ENCODE data around the gene PARD6B. TPM values are rescaled to one million over a fixed set of nuclear protein-coding genes. Genes with fewer than 3 reads are reported as not detected.

PARD6B gene
- polyA plus RNA-seq, 1 donor from 2014 or later, result 5.9 TPM

DNA sequence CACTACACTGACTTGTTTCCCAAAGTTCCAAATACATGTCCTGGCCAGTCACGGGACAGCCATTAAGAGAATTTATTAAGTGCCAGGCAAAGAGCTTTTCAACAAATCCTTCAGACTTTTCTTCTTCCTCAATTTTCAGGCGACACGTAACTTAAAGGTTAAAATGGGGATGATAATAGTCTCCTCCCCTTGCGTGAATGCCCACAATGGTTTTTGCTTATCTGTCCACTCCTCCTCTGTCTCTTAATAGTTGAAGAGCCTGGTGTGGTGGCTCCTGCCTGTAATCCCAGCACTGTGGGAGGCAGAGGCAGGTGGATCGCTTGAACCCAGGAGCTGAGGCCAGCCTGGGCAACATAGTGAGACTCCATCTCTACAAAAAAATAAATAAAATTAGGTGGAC lies 11.4 kb upstream of the PARD6B start:
- H2AFZ ChIP-seq (ENCODE audit: low read depth, low read length), result no peak overlapping the region
- H3K27ac ChIP-seq (ENCODE audit: low read length), result no peak overlapping the region
- no peaks in the 10 kb centered on the region for H3K27me3 ChIP-seq (ENCODE audit: insufficient read depth, low read depth, low read length)
- TF ChIP-seq SMC3 (conservative IDR thresholded peaks at IDR 0.05; ENCODE audit: poor library complexity) (no peak), POLR2AphosphoS5 (IDR thresholded peaks at IDR 0.05) (no peak), RAD21 (conservative IDR thresholded peaks at IDR 0.05) (no peak), EP300 (conservative IDR thresholded peaks at IDR 0.05; ENCODE audit: poor library complexity, severe bottlenecking) (no peak), MXI1 (conservative IDR thresholded peaks at IDR 0.05; ENCODE audit: poor library complexity, severe bottlenecking) (no peak), TAF1 (IDR thresholded peaks at IDR 0.05; ENCODE audit: low read depth) (no peak), EZH2 (IDR thresholded peaks at IDR 0.05; ENCODE audit: borderline replicate concordance, insufficient read depth, low read length, poor library complexity, severe bottlenecking) (no peak)
- TF ChIP-seq, protein P1, sequence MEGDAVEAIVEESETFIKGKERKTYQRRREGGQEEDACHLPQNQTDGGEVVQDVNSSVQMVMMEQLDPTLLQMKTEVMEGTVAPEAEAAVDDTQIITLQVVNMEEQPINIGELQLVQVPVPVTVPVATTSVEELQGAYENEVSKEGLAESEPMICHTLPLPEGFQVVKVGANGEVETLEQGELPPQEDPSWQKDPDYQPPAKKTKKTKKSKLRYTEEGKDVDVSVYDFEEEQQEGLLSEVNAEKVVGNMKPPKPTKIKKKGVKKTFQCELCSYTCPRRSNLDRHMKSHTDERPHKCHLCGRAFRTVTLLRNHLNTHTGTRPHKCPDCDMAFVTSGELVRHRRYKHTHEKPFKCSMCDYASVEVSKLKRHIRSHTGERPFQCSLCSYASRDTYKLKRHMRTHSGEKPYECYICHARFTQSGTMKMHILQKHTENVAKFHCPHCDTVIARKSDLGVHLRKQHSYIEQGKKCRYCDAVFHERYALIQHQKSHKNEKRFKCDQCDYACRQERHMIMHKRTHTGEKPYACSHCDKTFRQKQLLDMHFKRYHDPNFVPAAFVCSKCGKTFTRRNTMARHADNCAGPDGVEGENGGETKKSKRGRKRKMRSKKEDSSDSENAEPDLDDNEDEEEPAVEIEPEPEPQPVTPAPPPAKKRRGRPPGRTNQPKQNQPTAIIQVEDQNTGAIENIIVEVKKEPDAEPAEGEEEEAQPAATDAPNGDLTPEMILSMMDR (IDR thresholded peaks at IDR 0.05; ENCODE audit: poor library complexity, severe bottlenecking), result no peak
- TF ChIP-seq, protein P2, sequence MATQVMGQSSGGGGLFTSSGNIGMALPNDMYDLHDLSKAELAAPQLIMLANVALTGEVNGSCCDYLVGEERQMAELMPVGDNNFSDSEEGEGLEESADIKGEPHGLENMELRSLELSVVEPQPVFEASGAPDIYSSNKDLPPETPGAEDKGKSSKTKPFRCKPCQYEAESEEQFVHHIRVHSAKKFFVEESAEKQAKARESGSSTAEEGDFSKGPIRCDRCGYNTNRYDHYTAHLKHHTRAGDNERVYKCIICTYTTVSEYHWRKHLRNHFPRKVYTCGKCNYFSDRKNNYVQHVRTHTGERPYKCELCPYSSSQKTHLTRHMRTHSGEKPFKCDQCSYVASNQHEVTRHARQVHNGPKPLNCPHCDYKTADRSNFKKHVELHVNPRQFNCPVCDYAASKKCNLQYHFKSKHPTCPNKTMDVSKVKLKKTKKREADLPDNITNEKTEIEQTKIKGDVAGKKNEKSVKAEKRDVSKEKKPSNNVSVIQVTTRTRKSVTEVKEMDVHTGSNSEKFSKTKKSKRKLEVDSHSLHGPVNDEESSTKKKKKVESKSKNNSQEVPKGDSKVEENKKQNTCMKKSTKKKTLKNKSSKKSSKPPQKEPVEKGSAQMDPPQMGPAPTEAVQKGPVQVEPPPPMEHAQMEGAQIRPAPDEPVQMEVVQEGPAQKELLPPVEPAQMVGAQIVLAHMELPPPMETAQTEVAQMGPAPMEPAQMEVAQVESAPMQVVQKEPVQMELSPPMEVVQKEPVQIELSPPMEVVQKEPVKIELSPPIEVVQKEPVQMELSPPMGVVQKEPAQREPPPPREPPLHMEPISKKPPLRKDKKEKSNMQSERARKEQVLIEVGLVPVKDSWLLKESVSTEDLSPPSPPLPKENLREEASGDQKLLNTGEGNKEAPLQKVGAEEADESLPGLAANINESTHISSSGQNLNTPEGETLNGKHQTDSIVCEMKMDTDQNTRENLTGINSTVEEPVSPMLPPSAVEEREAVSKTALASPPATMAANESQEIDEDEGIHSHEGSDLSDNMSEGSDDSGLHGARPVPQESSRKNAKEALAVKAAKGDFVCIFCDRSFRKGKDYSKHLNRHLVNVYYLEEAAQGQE (IDR thresholded peaks at IDR 0.05; ENCODE audit: borderline replicate concordance), result no peak
- H3K36me3 ChIP-seq (ENCODE audit: insufficient read depth, low read length), result no peaks in the 10 kb centered on the region
- no peaks in the 10 kb centered on the region for H3K79me2 ChIP-seq (replicated peaks; ENCODE audit: insufficient read depth, low read length)
- no peaks in the 10 kb centered on the region for H4K20me1 ChIP-seq (ENCODE audit: insufficient read depth)
- no peak overlapping the region for H3K4me3 ChIP-seq (ENCODE audit: low read length)
- H3K9ac ChIP-seq (ENCODE audit: low read length), result no peak overlapping the region
- no peaks in the 10 kb centered on the region for H3F3A ChIP-seq (ENCODE audit: insufficient read depth, low read length, poor library complexity, severe bottlenecking)
- H3K9me2 ChIP-seq (ENCODE audit: insufficient read depth, low read length), result no peaks in the 10 kb centered on the region
- H3K9me3 ChIP-seq (ENCODE audit: low read length), result no peaks in the 10 kb centered on the region
- H3K4me2 ChIP-seq (ENCODE audit: low read length), result no peak overlapping the region

DNA sequence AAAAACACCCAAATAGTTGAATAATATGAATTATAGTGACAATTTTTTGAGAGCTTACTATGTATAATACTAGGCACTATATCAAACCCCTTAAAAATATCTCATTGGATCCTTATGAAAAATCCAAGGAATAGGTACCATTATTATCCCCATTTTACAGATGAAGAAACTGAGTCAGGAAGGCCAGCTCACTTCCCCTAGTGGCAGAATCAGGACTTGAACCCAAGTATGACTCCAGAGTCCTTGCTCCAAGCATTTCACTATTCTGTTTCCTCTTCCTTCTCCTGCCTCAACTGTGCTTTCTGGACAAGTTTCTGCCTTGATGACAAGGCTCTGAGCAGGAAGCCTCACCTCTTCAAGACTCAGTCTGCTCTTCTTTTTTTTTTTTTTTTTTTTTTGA lies 10.8 kb upstream of the PARD6B start:
- H3K27me3 ChIP-seq (ENCODE audit: insufficient read depth, low read depth, low read length), result no peaks in the 10 kb centered on the region
- H3K36me3 ChIP-seq (ENCODE audit: insufficient read depth, low read length), result no peaks in the 10 kb centered on the region
- no peak overlapping the region for H3K4me3 ChIP-seq (ENCODE audit: low read length)
- H3K9me3 ChIP-seq (ENCODE audit: low read length), result no peaks in the 10 kb centered on the region
- no peak overlapping the region for H3K27ac ChIP-seq (ENCODE audit: low read length)
- H3K9me2 ChIP-seq (ENCODE audit: insufficient read depth, low read length), result no peaks in the 10 kb centered on the region
- H3K9ac ChIP-seq (ENCODE audit: low read length), result no peak overlapping the region
- H3K4me2 ChIP-seq (ENCODE audit: low read length), result no peak overlapping the region
- TF ChIP-seq EP300 (conservative IDR thresholded peaks at IDR 0.05; ENCODE audit: poor library complexity, severe bottlenecking) (no peak), RAD21 (conservative IDR thresholded peaks at IDR 0.05) (no peak), TAF1 (IDR thresholded peaks at IDR 0.05; ENCODE audit: low read depth) (no peak), EZH2 (IDR thresholded peaks at IDR 0.05; ENCODE audit: borderline replicate concordance, insufficient read depth, low read length, poor library complexity, severe bottlenecking) (no peak), SMC3 (conservative IDR thresholded peaks at IDR 0.05; ENCODE audit: poor library complexity) (no peak), MXI1 (conservative IDR thresholded peaks at IDR 0.05; ENCODE audit: poor library complexity, severe bottlenecking) (no peak), POLR2AphosphoS5 (IDR thresholded peaks at IDR 0.05) (no peak)
- TF ChIP-seq, protein P2 (IDR thresholded peaks at IDR 0.05; ENCODE audit: borderline replicate concordance), result no peak
- TF ChIP-seq, protein P1 (IDR thresholded peaks at IDR 0.05; ENCODE audit: poor library complexity, severe bottlenecking), result no peak
- no peaks in the 10 kb centered on the region for H4K20me1 ChIP-seq (ENCODE audit: insufficient read depth)
- no peaks in the 10 kb centered on the region for H3F3A ChIP-seq (ENCODE audit: insufficient read depth, low read length, poor library complexity, severe bottlenecking)
- H2AFZ ChIP-seq (ENCODE audit: low read depth, low read length), result no peak overlapping the region
- H3K79me2 ChIP-seq (replicated peaks; ENCODE audit: insufficient read depth, low read length), result no peaks in the 10 kb centered on the region

All from neural cell (in vitro differentiated cells).